Measurements from ENCODE around the gene BMPR1A.
"Not testable (repeated sequence)": the region's sequence is repeated elsewhere in the genome, so short reads cannot be mapped to it uniquely, and the experiment has no call there.

Gene BMPR1A

DNA sequence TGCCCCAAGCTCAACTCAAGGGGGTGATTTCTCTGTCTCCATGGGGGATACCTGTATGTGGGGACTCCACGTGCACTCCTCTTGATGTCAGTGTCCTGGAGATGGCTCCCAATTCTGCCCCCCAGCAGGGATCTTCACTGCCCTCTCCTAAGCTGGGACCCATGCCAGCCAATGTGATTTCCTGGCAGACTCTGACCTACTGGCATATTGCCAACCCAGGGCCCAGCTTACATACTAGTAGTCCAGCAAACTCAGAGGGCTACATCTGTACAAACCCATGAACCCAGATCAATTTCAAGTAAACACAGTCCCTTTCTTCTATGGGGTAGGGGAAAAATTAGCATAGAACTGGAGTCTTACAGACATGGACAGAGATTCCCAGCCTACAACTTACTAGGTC is 26.2 kb upstream of the BMPR1A start:
- no peak for DNase-seq (ENCODE audit: low spot score)

- DNase-seq (ENCODE audit: low spot score): no peak
Observed at GRCh38 chr10:86732771-86733170, 23.6 kb upstream of the BMPR1A start.

DNA sequence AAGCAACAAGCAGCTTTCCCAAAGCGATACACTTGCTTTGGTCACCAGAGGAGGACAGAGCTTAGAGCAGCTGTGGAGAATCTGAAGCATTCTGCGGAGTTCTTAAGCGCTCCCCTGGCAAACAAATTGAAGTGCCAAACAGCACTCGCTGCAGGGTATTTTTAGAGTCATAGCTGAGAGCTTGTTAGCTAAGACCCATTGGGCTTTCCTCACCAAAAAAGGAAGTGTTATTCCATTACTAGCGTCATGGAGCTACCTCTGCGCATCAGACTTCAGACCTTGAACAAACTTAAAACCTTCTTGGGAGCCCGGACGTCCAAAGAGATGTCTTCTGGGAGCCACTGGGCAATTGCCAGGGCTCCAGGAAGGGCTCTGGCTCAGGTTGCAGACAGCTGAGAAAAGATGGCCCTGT is 23.2 kb upstream of the BMPR1A start:
- DNase-seq (ENCODE audit: low spot score): no peak

GRCh38 chr10:86734207-86734988 is 22.0 kb upstream of the BMPR1A start:
- DNase-seq (ENCODE audit: low spot score): no peak

- DNase-seq (ENCODE audit: low spot score): not testable (repeated sequence)
Observed at GRCh38 chr10:86735278-86735677, 21.1 kb upstream of the BMPR1A start.

- DNase-seq (ENCODE audit: low spot score): no peak
Observed at GRCh38 chr10:86742230-86742629, 14.2 kb upstream of the BMPR1A start.

GRCh38 chr10:86744067-86744725 is 12.2 kb upstream of the BMPR1A start:
- DNase-seq (ENCODE audit: low spot score): no peak

GRCh38 chr10:86747796-86748581 is 8.4 kb upstream of the BMPR1A start:
- DNase-seq (ENCODE audit: low spot score): peak; percentile 88

DNA sequence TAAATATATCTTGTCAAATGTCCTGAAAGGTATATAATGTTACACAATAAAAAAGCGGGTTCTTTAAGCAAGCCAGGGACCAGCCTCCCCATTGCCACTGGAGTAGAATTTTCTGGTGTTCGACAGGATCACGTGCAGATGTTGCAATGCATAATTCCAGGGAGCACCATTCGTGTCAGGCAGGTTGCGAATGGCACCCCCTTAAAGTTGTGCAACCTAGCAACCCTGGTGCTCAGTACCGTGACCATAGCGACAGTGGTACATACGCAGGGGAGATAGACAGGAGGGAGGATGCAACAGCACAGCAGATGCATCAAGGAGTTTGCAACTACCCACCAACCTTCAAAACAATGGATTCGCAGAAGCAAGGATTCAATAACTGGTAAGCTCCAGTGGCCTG is 6.6 kb upstream of the BMPR1A start:
- DNase-seq (ENCODE audit: low spot score): no peak

- no peak for DNase-seq (ENCODE audit: low spot score)
Observed at GRCh38 chr10:86751477-86751876, 4.9 kb upstream of the BMPR1A start.

GRCh38 chr10:86752311-86752710 is 4.1 kb upstream of the BMPR1A start:
- DNase-seq (ENCODE audit: low spot score): no peak

- no peak for DNase-seq (ENCODE audit: low spot score)
Observed at GRCh38 chr10:86753051-86753450, 3.4 kb upstream of the BMPR1A start.

- DNase-seq (ENCODE audit: low spot score): no peak
Observed at GRCh38 chr10:86753638-86754434, 2.6 kb upstream of the BMPR1A start.

- no peak for DNase-seq (ENCODE audit: low spot score)
Observed at GRCh38 chr10:86755454-86755739, 1.0 kb upstream of the BMPR1A start.

DNA sequence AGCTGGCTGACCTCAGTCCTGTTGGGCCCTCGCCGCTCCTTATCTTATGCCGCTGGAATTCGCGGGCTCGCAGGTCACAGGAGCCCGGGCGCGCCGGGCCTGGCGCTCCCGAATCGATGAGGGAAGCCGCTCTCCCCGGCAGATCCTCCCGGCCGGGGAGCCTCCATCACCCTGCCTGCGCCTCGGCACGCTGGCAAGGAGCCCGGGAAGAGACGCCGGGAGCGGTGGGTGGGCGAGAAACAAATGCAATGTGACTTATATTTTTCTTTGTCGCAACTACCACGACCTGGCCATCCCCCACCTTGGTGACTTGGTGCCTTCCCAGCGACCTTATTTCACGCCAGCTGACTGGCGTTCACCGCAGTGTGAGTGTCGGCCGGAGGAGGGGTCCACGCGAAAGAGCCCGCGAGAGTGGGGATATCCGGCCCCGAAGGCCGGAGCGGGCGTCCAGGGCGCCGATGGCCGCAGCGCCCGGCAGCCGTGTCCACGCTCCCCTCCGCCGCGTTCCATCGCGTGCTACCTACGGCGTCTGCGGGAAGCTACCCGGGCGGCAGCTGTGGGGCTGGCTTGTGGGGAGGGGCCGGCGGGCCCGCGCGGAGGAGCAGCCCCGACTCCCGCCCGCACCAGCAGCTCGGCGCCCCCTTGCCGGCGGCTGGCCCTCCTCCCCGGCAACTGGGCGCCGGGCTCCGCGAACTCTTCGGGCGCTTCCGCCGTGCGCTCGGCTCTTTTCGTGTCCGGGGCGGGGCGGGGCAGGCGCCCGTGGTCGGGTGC is 494 bp upstream of the BMPR1A start:
- peak; percentile 62 for DNase-seq (ENCODE audit: low spot score)

- no peak for DNase-seq (ENCODE audit: low spot score)
Observed at GRCh38 chr10:86757113-86757972, 924 bp downstream of the BMPR1A start.

- DNase-seq (ENCODE audit: low spot score): no peak
Observed at GRCh38 chr10:86758189-86759072, 2.0 kb downstream of the BMPR1A start.

GRCh38 chr10:86759073-86759672 is 2.8 kb downstream of the BMPR1A start:
- no peak for DNase-seq (ENCODE audit: low spot score)

GRCh38 chr10:86763404-86763803 is 7.0 kb downstream of the BMPR1A start:
- no peak for DNase-seq (ENCODE audit: low spot score)

Data from kidney capillary endothelial cell (primary cell).